ENCODE measurements around the gene ATP6V1F. TPM values are rescaled to one million over a fixed set of nuclear protein-coding genes. Genes with fewer than 3 reads are reported as not detected.

Gene ATP6V1F
- polyA plus RNA-seq, 1 donor (not counting 4 experiments of a cell fraction or from before 2014, with no cell fraction given), result 263 TPM

DNA sequence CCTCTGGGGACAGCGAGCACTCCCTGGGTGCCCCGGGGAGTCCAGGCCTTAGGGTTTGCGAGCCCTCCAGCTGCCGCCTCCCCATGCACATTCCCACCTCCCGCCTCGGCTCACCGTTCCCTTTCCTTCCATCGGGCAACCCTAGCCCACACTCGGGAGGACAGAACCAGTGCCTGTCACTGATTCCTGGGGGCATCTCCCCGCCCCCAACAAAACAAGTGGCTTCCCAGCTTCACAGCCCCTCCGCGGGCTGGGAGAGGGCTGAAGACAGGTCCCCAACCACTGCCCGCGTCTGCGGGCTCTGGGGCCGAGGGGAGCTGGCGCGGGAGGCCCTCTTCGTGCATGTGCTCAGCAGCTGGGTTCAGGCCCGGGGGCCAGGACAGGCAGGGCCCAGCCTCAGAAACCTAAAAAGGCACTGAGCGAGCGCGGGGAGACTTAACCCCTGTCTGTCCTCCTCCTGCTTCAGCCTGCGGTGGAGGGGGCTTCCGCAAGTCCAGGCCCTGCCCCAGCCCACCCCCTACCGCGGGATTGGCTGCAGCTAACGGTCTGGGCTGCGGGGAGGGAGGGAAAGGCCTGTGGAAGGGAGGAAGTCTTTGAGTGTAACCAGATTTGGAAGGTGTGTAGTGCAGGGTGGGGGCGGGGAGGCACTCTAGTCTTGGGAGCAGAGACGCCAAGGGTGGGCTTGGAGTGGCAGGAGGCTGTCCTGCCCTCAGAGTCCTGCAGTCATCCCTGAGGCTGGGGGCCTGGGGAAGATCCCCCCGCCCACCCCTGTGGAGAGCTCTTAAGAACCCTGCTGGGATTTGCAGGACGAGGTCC lies 31.3 kb upstream of the ATP6V1F start:
- no peak for FAIRE-seq
- H3K9me1 ChIP-seq (ENCODE audit: control insufficient read depth, extremely low read depth, insufficient read depth, low read length), result peaks cover 3% of the 10 kb centered on the region
- H3K4me1 ChIP-seq (ENCODE audit: control insufficient read depth, extremely low read depth, insufficient read depth, low read length), result peaks cover 12% of the 10 kb centered on the region
- no peak for DNase-seq (ENCODE audit: low read depth, low spot score)
- no peak overlapping the region for H2AFZ ChIP-seq (ENCODE audit: control insufficient read depth, low read length)
- H3K36me3 ChIP-seq (ENCODE audit: control insufficient read depth in 2 of 2, extremely low read depth in 1 of 2, insufficient read depth in 2 of 2, low read length in 2 of 2), result no peaks in the 10 kb centered on the region
- no peak overlapping the region for H3K27ac ChIP-seq (ENCODE audit: control insufficient read depth, insufficient read depth, low read length)
- no peak for TF ChIP-seq CTCF (optimal IDR thresholded peaks at IDR 0.05 in 1 of 3, IDR thresholded peaks at IDR 0.05 in 1 of 3, conservative IDR thresholded peaks at IDR 0.05 in 1 of 3; ENCODE audit: extremely low read depth in 1 of 3, insufficient read depth in 2 of 3, low read length in 3 of 3)
- no peak for TF ChIP-seq EZH2 (IDR thresholded peaks at IDR 0.05; ENCODE audit: low read length)
- H3K9ac ChIP-seq (ENCODE audit: control insufficient read depth, extremely low read depth, insufficient read depth, low read length), result no peak overlapping the region
- no peaks in the 10 kb centered on the region for H3K9me3 ChIP-seq (ENCODE audit: control insufficient read depth, low read depth, low read length)
- H3K79me2 ChIP-seq (ENCODE audit: control insufficient read depth, insufficient read depth, low read length), result no peaks in the 10 kb centered on the region
- H3K27me3 ChIP-seq (ENCODE audit: control insufficient read depth, extremely low read depth, insufficient read depth, low read length), result peaks cover 39% of the 10 kb centered on the region
- dilution Hi-C loops (cut with MboI; ENCODE audit: extremely low pct_ligation_motif_present, low sequenced_read_pairs), result no loop called here
- H4K20me1 ChIP-seq (ENCODE audit: control insufficient read depth, extremely low read depth, insufficient read depth, low read length), result no peaks in the 10 kb centered on the region
- H3K4me2 ChIP-seq (ENCODE audit: control insufficient read depth, extremely low read depth, insufficient read depth, low read depth, low read length), result no peak overlapping the region
- H3K4me3 ChIP-seq (ENCODE audit: control insufficient read depth in 2 of 3, extremely low read depth in 1 of 3, insufficient read depth in 2 of 3, low read depth in 1 of 3, low read length in 3 of 3), result no peak overlapping the region

DNA sequence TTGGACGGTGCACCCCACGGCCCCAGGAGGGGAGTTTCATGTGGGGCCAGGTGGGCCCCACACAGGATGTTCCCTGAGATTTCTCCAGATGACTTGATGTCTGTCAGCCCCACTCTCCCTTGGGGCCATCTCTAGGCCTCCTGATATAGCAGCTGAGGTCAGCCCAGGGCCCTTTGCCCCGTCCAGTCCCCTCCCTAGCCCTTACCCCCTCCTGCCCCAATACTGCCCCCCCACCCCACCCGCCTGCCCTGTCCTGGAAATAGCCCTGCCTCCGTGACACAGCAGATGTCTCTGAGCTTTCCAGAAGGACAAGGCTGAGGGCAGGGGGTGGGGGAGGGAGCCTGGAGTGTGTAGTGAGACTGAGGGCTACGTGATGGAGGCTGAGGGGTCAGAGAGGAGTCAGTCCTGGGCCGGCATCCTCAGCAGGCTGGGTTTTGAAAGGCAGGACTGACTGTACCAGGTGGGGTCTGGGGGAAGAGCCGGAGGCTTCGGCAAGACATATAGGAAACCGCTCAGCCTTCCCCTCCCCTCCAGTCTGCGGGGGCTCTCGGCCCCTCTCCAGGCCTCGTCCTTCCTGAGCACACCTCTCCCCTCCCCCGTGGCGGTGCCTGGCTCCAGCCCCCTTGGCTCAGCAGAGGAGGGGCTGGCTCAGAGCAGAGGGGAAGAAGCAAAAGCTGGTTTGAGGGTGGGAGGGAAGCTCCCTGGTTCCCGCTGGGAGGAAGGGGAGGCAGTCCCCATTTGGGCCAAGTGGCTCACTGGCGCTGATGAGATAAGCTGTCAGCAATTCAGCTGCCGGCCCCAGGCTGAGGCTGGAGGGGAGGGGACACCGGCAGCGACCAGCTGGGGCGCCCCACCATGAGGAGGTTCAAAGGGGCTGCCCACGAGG lies 30.4 kb upstream of the ATP6V1F start:
- FAIRE-seq, result no peak

More for the DNA sequence above, 30.4 kb upstream of the ATP6V1F start:
- Histone ChIP-seq H3K27ac (ENCODE audit: control insufficient read depth, insufficient read depth, low read length) (no peak overlapping the region), H4K20me1 (ENCODE audit: control insufficient read depth, extremely low read depth, insufficient read depth, low read length) (no peaks in the 10 kb centered on the region), H3K36me3 (ENCODE audit: control insufficient read depth in 2 of 2, extremely low read depth in 1 of 2, insufficient read depth in 2 of 2, low read length in 2 of 2) (no peaks in the 10 kb centered on the region), H3K4me3 (ENCODE audit: control insufficient read depth in 2 of 3, extremely low read depth in 1 of 3, insufficient read depth in 2 of 3, low read depth in 1 of 3, low read length in 3 of 3) (no peak overlapping the region), H3K4me2 (ENCODE audit: control insufficient read depth, extremely low read depth, insufficient read depth, low read depth, low read length) (no peak overlapping the region), H3K79me2 (ENCODE audit: control insufficient read depth, insufficient read depth, low read length) (no peaks in the 10 kb centered on the region), H3K27me3 (ENCODE audit: control insufficient read depth, extremely low read depth, insufficient read depth, low read length) (peaks cover 39% of the 10 kb centered on the region), H3K9me1 (ENCODE audit: control insufficient read depth, extremely low read depth, insufficient read depth, low read length) (peaks cover 3% of the 10 kb centered on the region), H2AFZ (ENCODE audit: control insufficient read depth, low read length) (no peak overlapping the region), H3K9me3 (ENCODE audit: control insufficient read depth, low read depth, low read length) (no peaks in the 10 kb centered on the region), H3K4me1 (ENCODE audit: control insufficient read depth, extremely low read depth, insufficient read depth, low read length) (peaks cover 12% of the 10 kb centered on the region), H3K9ac (ENCODE audit: control insufficient read depth, extremely low read depth, insufficient read depth, low read length) (no peak overlapping the region)
- no peak for TF ChIP-seq CTCF (optimal IDR thresholded peaks at IDR 0.05 in 1 of 3, IDR thresholded peaks at IDR 0.05 in 1 of 3, conservative IDR thresholded peaks at IDR 0.05 in 1 of 3; ENCODE audit: extremely low read depth in 1 of 3, insufficient read depth in 2 of 3, low read length in 3 of 3)
- no peak for TF ChIP-seq EZH2 (IDR thresholded peaks at IDR 0.05; ENCODE audit: low read length)
- dilution Hi-C loops (cut with MboI; ENCODE audit: extremely low pct_ligation_motif_present, low sequenced_read_pairs), result no loop called here
- DNase-seq (ENCODE audit: low read depth, low spot score), result no peak
